Suprapubic skin (tissue), 4 donors: Measurements from ENCODE around the gene ATN1. TPM values are rescaled to one million over a fixed set of nuclear protein-coding genes. Genes with fewer than 3 reads are reported as not detected.

Experiments
- DNase-seq, 2 donors: peaks; one replicate each; pipeline ENCODE4 v3.0.0-alpha.2; 2019; ENCODE audit warnings: low spot score in 2 of 2
- H3K27ac ChIP-seq: fragments of 200-600 bp; sonication (generic); one replicate; pipeline ENCODE4 v1.5.1; 2019
- H3K27me3 ChIP-seq: fragments of 200-600 bp; sonication (generic); one replicate; pipeline ENCODE4 v1.5.1; 2019
- H3K36me3 ChIP-seq: fragments of 200-600 bp; sonication (generic); one replicate; pipeline ENCODE4 v1.5.1; 2019
- H3K4me1 ChIP-seq: fragments of 200-600 bp; sonication (generic); one replicate; pipeline ENCODE4 v1.5.1; 2019
- H3K4me3 ChIP-seq: fragments of 200-600 bp; sonication (generic); one replicate; pipeline ENCODE4 v1.5.1; 2019; ENCODE audit warnings: mild to moderate bottlenecking
- H3K9me3 ChIP-seq: fragments of 200-600 bp; sonication (generic); one replicate; pipeline ENCODE4 v1.5.1; 2019
- CTCF ChIP-seq, 2 donors: fragments of 200-600 bp in 1 of 2; fragments of 450-650 bp in 1 of 2; sonication (generic) in 1 of 2; IDR thresholded peaks; one replicate each; pipeline ENCODE4 v1.5.1; 2016 to 2019; ENCODE audit warnings: antibody characterized with exemption in 2 of 2, mild to moderate bottlenecking in 1 of 2, moderate library complexity in 1 of 2
- EP300 ChIP-seq: sonication (generic); formaldehyde crosslinking; IDR thresholded peaks from one replicate; pipeline ENCODE4 v1.6.1; 2017; ENCODE audit warnings: antibody characterized with exemption
- POLR2A ChIP-seq, 2 donors: fragments of 450-650 bp; IDR thresholded peaks; one replicate each; pipeline ENCODE4 v1.6.1; 2017; ENCODE audit warnings: antibody characterized with exemption in 2 of 2, mild to moderate bottlenecking in 2 of 2, moderate library complexity in 2 of 2
- POLR2AphosphoS5 ChIP-seq, 3 donors: sonication (generic); formaldehyde crosslinking; IDR thresholded peaks; one replicate each; pipeline ENCODE4 v1.6.1; 2017; ENCODE audit warnings: antibody characterized with exemption in 3 of 3
- WGBS: methylation state at CpG from one replicate; pipeline ENCODE4 v1.1.5; 2018; 5-methylcytosine and 5-hydroxymethylcytosine counted together
- total RNA-seq, 4 donors: library from RNA; depleted of rRNA; stranded (reverse); fragments of >200 nt; gene quantifications; one replicate each; pipeline ENCODE4 v1.1.0, GENCODE V29; 2016

The ATN1 gene
- total RNA-seq, 4 donors from 2014 or later: 58.4 to 137 (median 67.7) TPM

DNA sequence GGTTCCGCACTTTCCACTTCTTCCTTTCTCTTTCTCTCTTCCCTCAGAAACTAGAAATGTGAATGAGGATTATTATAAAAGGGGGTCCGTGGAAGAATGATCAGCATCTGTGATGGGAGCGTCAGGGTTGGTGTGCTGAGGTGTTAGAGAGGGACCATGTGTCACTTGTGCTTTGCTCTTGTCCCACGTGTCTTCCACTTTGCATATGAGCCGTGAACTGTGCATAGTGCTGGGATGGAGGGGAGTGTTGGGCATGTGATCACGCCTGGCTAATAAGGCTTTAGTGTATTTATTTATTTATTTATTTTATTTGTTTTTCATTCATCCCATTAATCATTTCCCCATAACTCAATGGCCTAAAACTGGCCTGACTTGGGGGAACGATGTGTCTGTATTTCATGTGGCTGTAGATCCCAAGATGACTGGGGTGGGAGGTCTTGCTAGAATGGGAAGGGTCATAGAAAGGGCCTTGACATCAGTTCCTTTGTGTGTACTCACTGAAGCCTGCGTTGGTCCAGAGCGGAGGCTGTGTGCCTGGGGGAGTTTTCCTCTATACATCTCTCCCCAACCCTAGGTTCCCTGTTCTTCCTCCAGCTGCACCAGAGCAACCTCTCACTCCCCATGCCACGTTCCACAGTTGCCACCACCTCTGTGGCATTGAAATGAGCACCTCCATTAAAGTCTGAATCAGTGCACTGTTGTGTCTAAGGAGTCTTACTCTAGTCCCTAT is 4.6 kb upstream of the ATN1 start:
- WGBS: 81% methylated on average over 10 of the region's 10 CpGs
- no peak overlapping the region for H3K27ac ChIP-seq
- no peak for DNase-seq

GRCh38 chr12:6923851-6924250 is 3.9 kb upstream of the ATN1 start:
- H3K27ac ChIP-seq: no peak overlapping the region
- no peaks in the 10 kb centered on the region for H3K9me3 ChIP-seq
- no peak overlapping the region for H3K4me3 ChIP-seq
- H3K36me3 ChIP-seq: peaks cover 5% of the 10 kb centered on the region
- TF ChIP-seq POLR2A (IDR thresholded peaks at IDR 0.05) (no peak), CTCF (IDR thresholded peaks at IDR 0.05) (no peak), EP300 (no peak), POLR2AphosphoS5 (IDR thresholded peaks at IDR 0.05) (no peak)
- DNase-seq: no peak
- 58% methylated on average over 6 of the region's 6 CpGs for whole genome bisulfite sequencing
- peaks cover 35% of the 10 kb centered on the region for H3K4me1 ChIP-seq
- no peaks in the 10 kb centered on the region for H3K27me3 ChIP-seq

More for the DNA sequence above, 4.6 kb upstream of the ATN1 start:
- Histone ChIP-seq H3K27me3 (no peaks in the 10 kb centered on the region), H3K4me1 (peaks cover 31% of the 10 kb centered on the region), H3K36me3 (peaks cover 5% of the 10 kb centered on the region), H3K9me3 (no peaks in the 10 kb centered on the region), H3K4me3 (no peak overlapping the region)
- TF ChIP-seq EP300 (no peak), POLR2AphosphoS5 (IDR thresholded peaks at IDR 0.05) (no peak), CTCF (IDR thresholded peaks at IDR 0.05) (no peak), POLR2A (IDR thresholded peaks at IDR 0.05) (no peak)

DNA sequence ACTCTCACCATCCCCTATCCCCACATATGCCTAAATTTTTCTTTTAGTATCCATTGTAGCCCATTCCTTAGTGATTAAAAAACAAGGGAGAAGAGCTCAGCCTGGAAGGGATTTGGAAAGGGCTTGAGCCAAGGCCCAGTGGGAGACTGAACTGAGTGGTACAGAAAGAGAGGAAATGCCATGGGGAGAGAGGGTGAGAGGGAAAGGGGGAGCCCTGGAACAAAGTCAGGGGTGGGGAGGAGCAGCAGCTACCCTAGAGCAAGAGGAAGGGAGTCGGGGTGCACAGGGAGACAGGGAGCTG is 2.6 kb upstream of the ATN1 start:
- no peaks in the 10 kb centered on the region for H3K27me3 ChIP-seq
- peak overlapping the region; percentile 99 for H3K27ac ChIP-seq
- peaks cover 5% of the 10 kb centered on the region for H3K36me3 ChIP-seq
- H3K9me3 ChIP-seq: no peaks in the 10 kb centered on the region
- H3K4me3 ChIP-seq: peak overlapping the region; percentile 91
- peaks cover 49% of the 10 kb centered on the region for H3K4me1 ChIP-seq
- no peak for DNase-seq
- no peak for TF ChIP-seq POLR2A (IDR thresholded peaks at IDR 0.05)
- TF ChIP-seq EP300: no peak
- TF ChIP-seq CTCF (IDR thresholded peaks at IDR 0.05): no peak
- no peak for TF ChIP-seq POLR2AphosphoS5 (IDR thresholded peaks at IDR 0.05)
- WGBS: 9% methylated on average over 1 of the region's 1 CpG

DNA sequence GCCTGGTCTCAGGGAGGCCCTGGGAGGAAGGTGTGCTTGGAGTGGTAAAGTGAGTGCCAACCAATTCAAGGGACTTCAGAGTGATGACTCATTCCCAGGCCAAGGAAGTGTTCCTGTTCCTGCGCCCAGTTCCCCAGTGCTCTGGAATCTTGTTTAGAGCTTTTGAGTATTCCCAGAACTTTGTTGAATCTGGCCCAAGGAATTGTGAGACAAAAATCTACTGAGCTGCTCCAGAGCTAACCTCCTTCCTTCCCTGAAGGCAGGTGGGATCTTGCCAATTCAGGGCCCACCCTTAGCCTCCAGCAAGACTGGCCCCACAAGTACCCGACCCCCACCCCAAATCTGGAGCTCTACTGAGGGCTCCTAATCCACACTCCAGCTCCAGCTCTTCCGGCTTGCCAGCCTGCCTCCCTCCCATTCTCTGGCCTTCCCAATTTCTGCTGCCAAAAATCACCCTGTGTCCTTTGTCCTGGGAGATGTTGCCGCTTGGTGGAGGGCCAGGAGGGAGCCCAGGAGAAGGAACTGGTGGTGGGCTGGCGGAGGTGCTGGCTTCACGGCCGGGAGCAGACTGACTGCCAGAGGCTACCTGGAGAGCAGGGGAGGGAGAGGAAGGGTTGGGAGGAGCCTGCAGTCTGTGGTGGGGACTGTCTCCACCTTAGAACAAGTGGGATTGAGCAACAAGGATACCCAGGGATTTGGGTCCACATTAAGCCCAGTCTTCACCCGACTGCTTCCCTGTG is 2.0 kb upstream of the ATN1 start:
- Histone ChIP-seq H3K9me3 (no peaks in the 10 kb centered on the region), H3K4me3 (peak overlapping the region; percentile 91), H3K36me3 (peaks cover 5% of the 10 kb centered on the region), H3K27me3 (no peaks in the 10 kb centered on the region), H3K27ac (peak overlapping the region; percentile 99), H3K4me1 (peaks cover 54% of the 10 kb centered on the region)
- WGBS: 10% methylated on average over 8 of the region's 8 CpGs
- TF ChIP-seq POLR2AphosphoS5 (IDR thresholded peaks at IDR 0.05): peak in 1 of 3 donors; percentile 20
- no peak for TF ChIP-seq CTCF (IDR thresholded peaks at IDR 0.05)
- TF ChIP-seq POLR2A (IDR thresholded peaks at IDR 0.05): peak in 1 of 2 donors; percentile 7
- no peak for TF ChIP-seq EP300
- no peak for DNase-seq

DNA sequence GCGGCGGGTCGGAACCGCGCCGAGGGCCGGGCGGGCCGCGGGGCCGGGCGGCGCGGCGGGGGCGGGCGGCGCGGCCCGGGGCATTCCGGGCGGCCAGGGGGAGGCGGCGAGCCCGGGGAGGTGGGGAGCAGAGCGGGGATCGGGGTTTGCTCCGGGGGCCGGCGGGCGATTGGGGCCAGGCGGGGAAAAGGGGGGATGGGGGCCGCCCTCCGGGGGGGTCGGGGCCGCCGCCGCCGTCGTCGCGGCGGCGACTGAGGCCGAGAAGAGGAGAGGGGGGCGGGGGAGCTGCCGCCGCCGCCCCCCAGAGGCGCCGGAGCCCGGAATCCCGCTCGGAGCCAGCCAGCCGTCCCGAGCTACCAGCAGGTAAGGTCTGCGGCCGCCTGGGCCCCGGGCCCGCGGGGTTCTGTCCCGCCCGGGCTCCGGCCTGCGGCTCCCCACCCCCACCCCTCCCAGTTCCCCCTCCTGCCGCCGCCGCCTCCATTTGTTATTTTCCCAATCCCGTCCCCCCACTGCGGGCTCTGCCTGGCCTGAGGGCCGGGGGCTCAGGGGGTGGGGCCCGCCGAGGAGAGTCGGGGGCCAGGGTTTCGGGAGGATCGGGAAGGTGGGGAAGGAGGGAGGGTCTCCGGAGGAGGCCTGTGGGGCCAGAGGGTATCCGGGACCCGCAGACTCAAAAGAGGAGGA is 403 bp downstream of the ATN1 start:
- Histone ChIP-seq H3K9me3 (no peaks in the 10 kb centered on the region), H3K27ac (peak overlapping the region; percentile 99), H3K36me3 (no peaks in the 10 kb centered on the region), H3K4me1 (peaks cover 66% of the 10 kb centered on the region), H3K4me3 (peak overlapping the region; percentile 91), H3K27me3 (no peaks in the 10 kb centered on the region)
- no peak for DNase-seq
- TF ChIP-seq POLR2AphosphoS5 (IDR thresholded peaks at IDR 0.05) (no peak), EP300 (no peak), POLR2A (IDR thresholded peaks at IDR 0.05) (no peak), CTCF (IDR thresholded peaks at IDR 0.05) (no peak)
- whole genome bisulfite sequencing: 0% methylated on average over 16 of the region's 79 CpGs
